Heart right ventricle (tissue), 16 donors: ENCODE results near the gene KLKB1. TPM values are rescaled to one million over a fixed set of nuclear protein-coding genes. Genes with fewer than 3 reads are reported as not detected.

ENCODE experiments used
- ATAC-seq, 8 donors: fragments of 200-7000 bp; cut with Tn5 transposase; one replicate each; pipeline ENCODE4 v1.9.1; 2020; ENCODE audit warnings: mild to moderate bottlenecking in 8 of 8, moderate library complexity in 8 of 8, moderate number of reproducible peaks in 1 of 8
- DNase-seq, 2 donors: peaks; one replicate each; pipeline ENCODE4 v3.0.0-alpha.2; 2020
- H3K27ac ChIP-seq, 10 donors: fragments of 200-600 bp; sonication (generic) in 2 of 10; one replicate each; pipeline versions ENCODE4 v1.5.0 to v1.8.0; 2020 to 2022; ENCODE audit warnings: mild to moderate bottlenecking in 3 of 10
- H3K27me3 ChIP-seq, 7 donors: fragments of 200-600 bp; one replicate each; pipeline ENCODE4 v1.8.0; 2021 to 2022; ENCODE audit warnings: mild to moderate bottlenecking in 2 of 7
- H3K36me3 ChIP-seq, 9 donors: fragments of 200-600 bp; sonication (generic) in 1 of 9; one replicate each; pipeline versions ENCODE4 v1.5.0 to v1.8.0; 2020 to 2022; ENCODE audit warnings: mild to moderate bottlenecking in 2 of 9
- H3K4me1 ChIP-seq, 9 donors: fragments of 200-600 bp; sonication (generic) in 1 of 9; one replicate each; pipeline versions ENCODE4 v1.5.0 to v1.8.0; 2020 to 2022; ENCODE audit warnings: mild to moderate bottlenecking in 4 of 9
- H3K4me3 ChIP-seq, 10 donors: fragments of 200-600 bp; sonication (generic) in 2 of 10; one replicate each; pipeline versions ENCODE4 v1.5.0 to v1.8.0; 2020 to 2022; ENCODE audit warnings: mild to moderate bottlenecking in 7 of 10, moderate library complexity in 2 of 10
- H3K9me3 ChIP-seq, 11 donors: fragments of 200-600 bp in 10 of 11; sonication (generic) in 2 of 11; one replicate each; pipeline versions ENCODE4 v1.5.0 to v1.8.0; 2013 to 2022; ENCODE audit warnings: mild to moderate bottlenecking in 2 of 11, control low read depth in 1 of 11, moderate library complexity in 1 of 11
- WGBS, 2 donors: extraction: QIAGEN DNeasy Blood & Tissue Kit; methylation state at CpG; one replicate each; pipeline ENCODE4 v1.1.7; 2013; ENCODE audit warnings: inconsistent platforms in 1 of 2; 5-methylcytosine and 5-hydroxymethylcytosine counted together
- intact Hi-C, 10 donors: fragments of 100-400 bp; cut with DNase I; formaldehyde crosslinking; loops; one replicate each; pipeline versions ENCODE4 v1.11.1 to v1.14.2; 2022
- polyA plus RNA-seq, 2 donors: library from polyadenylated mRNA; stranded (reverse); fragments of 200-250 nt; gene quantifications; one replicate each; pipeline ENCODE4 v1.2.3, GENCODE V29; 2013
- total RNA-seq, 10 donors: library from RNA; stranded (reverse); fragmentation: NEBNext Ultra II Directional in 3 of 10; extraction: Animal tissue kit (Norgen Biotek cat#: 25700) in 3 of 10; gene quantifications; one replicate each; pipeline versions ENCODE4 v1.2.1 to v1.2.4, GENCODE V29; 2021 to 2023
- TF ChIP-seq, protein P1 (sequence below), 9 donors: fragments of 200-600 bp; sonication (generic) in 2 of 9; IDR thresholded peaks; one replicate each; pipeline versions ENCODE4 v1.5.0 to v1.8.0; 2021 to 2022; ENCODE audit warnings: antibody characterized with exemption in 9 of 9, mild to moderate bottlenecking in 5 of 9, moderate library complexity in 1 of 9
- donor health status: Arrhythmogenic right ventricular cardiomyopathy.
- donor health status: ischemic (EF 13 %, LVEDD 7.1; RV severe dilation, severe dysfunction).
- donor health status: healthy with polysubstance abuse.
- donor health status: DM: no; HTN: yes; CAD: no.
- donor health status: DM: no; HTN: no; CAD: no.
- donor health status: ischemic (EF 25% LVEDD 6.9; RV normal size, moderate dysfunction).
- donor health status: ischemic (EF 25% LVEDD 5.7; RV mildly dilated, moderate dysfunction).
- donor health status: healthy.
- donor health status: DM: yes; HTN: yes; CAD: no.
- donor health status: Ischemic cardiomyopathy.
- donor health status: ischemic (EF 35%, LVEDD 5.7; RV mildly dilated, moderate dysfunction).
- donor health status: nonischemic (EF 11% LVEDD 7.7; RV severe dilation, severe dysfunction).
- donor health status: DM: yes; HTN: yes; CAD: no.
- donor health status: PGD.
- donor health status: ischemic (EF 29% LVEDD 5.4; RV normal size, mild dysfunction).
- donor health status: nonischemic (EF 23%, LVEDD 6.1; RV moderate dilation, normal function).

The KLKB1 gene
- total and polyA plus RNA-seq, 12 donors, result 0.23 to 3.7 (median 1.1) TPM

DNA sequence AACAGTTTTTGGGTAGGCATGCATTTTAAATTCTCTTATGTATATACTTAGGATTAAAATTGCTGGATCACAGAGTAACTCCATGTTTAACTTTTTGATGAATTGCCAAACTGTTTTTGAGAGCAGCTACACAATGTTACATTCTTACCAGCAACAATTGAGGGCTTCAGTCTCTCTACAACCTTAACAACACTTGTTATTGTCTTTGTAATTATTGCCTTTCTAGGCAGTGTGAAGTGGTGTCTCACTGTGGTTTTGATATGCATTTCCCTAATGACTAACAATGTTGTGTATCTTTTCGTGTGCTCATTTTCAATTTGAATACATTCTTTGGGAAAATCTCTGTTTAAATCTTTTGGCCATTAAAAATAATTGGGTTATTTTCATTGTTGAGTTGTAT lies 21.3 kb downstream of the KLKB1 start:
- no peaks in the 10 kb centered on the region for H3K9me3 ChIP-seq
- no peaks in the 10 kb centered on the region for H3K27me3 ChIP-seq

DNA sequence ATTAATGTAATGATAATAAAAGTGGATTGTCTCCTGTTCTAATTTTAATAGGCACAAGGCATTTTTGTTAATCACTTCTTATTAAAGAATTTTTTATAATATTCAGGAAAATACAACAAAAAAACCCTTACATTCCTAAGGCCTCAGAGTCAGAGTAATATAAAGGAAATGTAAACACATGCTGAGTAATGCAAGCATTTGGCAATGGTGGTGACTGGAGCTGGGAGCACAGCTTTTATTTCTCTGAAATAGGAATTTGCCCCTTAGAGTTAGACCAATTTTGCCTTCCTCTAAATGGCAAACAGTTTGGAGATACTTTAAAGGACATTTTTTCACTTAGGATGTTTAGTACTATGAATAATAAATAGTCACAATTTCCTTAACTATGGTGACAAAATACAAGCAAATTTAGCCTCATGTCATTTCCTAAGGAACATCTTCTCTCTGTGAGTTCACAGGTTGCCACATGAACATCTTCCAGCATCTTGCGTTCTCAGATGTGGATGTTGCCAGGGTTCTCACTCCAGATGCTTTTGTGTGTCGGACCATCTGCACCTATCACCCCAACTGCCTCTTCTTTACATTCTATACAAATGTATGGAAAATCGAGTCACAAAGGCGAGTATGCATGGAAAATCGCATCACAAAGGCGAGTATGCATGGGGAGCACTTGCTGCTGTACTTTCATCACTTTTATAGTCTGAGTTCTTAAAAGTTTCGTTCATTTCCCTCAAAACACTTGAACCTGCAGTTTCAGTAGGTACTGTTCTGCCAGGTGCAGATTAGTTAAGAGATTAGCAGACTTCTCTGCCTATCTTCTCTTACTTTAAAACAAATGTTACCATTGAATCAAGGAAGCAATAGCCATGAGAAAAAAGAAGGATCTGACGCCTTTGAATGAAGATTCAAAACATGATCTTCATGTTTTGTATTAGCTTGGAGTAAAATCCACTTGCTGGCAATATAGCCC lies 22.8 kb downstream of the KLKB1 start:
- H3K9me3 ChIP-seq, result no peaks in the 10 kb centered on the region
- no peak for ATAC-seq

More for the DNA sequence above, 21.3 kb downstream of the KLKB1 start:
- intact Hi-C loops, result no loop called here
- H3K4me1 ChIP-seq, result no peaks in the 10 kb centered on the region
- 73 to 79% methylated on average over 1 of the region's 1 CpG for WGBS, 2 donors
- TF ChIP-seq, protein P1, sequence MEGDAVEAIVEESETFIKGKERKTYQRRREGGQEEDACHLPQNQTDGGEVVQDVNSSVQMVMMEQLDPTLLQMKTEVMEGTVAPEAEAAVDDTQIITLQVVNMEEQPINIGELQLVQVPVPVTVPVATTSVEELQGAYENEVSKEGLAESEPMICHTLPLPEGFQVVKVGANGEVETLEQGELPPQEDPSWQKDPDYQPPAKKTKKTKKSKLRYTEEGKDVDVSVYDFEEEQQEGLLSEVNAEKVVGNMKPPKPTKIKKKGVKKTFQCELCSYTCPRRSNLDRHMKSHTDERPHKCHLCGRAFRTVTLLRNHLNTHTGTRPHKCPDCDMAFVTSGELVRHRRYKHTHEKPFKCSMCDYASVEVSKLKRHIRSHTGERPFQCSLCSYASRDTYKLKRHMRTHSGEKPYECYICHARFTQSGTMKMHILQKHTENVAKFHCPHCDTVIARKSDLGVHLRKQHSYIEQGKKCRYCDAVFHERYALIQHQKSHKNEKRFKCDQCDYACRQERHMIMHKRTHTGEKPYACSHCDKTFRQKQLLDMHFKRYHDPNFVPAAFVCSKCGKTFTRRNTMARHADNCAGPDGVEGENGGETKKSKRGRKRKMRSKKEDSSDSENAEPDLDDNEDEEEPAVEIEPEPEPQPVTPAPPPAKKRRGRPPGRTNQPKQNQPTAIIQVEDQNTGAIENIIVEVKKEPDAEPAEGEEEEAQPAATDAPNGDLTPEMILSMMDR (IDR thresholded peaks at IDR 0.05), result no peak
- ATAC-seq (no peak), DNase-seq (no peak)
- H3K27ac ChIP-seq, result no peak overlapping the region
- H3K36me3 ChIP-seq, result peaks cover 0 to 23% (median 0%) of the 10 kb centered on the region in 9 donors
- no peak overlapping the region for H3K4me3 ChIP-seq

DNA sequence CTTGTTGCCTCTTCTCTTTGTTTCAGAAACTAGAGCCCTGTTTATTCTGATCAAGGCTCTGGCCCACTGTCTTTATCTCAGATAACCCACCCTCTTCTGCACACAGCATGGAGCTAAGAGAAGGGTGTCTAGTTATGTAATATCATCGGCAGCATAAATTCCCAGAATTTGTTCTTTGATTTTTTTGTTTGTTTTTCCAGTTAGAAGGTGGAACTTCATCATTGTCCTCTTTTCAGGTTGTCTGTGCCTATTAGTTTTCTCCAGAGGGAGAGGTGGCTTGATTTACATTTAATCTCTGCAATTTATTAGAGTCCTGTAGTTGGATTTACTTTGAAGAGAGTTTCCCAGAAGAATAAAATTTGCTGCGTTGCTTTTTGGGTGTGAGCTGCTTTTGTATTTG lies 23.5 kb downstream of the KLKB1 start:
- H3K36me3 ChIP-seq, result peaks cover 0 to 39% (median 0%) of the 10 kb centered on the region in 9 donors
- TF ChIP-seq, protein P1 (IDR thresholded peaks at IDR 0.05), result no peak
- DNase-seq (no peak), ATAC-seq (no peak)
- intact Hi-C loops, result no loop called here
- 52 to 54% methylated on average over 2 of the region's 2 CpGs for WGBS, 2 donors
- H3K27me3 ChIP-seq, result no peaks in the 10 kb centered on the region
- H3K4me1 ChIP-seq, result no peaks in the 10 kb centered on the region
- H3K27ac ChIP-seq, result no peak overlapping the region
- no peaks in the 10 kb centered on the region for H3K9me3 ChIP-seq
- no peak overlapping the region for H3K4me3 ChIP-seq

More for the DNA sequence above, 22.8 kb downstream of the KLKB1 start:
- no peaks in the 10 kb centered on the region for H3K27me3 ChIP-seq
- no peak overlapping the region for H3K4me3 ChIP-seq
- no peak for DNase-seq
- H3K4me1 ChIP-seq, result no peaks in the 10 kb centered on the region
- peaks cover 0 to 32% (median 0%) of the 10 kb centered on the region in 9 donors for H3K36me3 ChIP-seq
- intact Hi-C loops, result no loop called here
- 59 to 60% methylated on average over 8 of the region's 8 CpGs for WGBS, 2 donors
- no peak overlapping the region for H3K27ac ChIP-seq
- TF ChIP-seq, protein P1 (IDR thresholded peaks at IDR 0.05), result no peak

DNA sequence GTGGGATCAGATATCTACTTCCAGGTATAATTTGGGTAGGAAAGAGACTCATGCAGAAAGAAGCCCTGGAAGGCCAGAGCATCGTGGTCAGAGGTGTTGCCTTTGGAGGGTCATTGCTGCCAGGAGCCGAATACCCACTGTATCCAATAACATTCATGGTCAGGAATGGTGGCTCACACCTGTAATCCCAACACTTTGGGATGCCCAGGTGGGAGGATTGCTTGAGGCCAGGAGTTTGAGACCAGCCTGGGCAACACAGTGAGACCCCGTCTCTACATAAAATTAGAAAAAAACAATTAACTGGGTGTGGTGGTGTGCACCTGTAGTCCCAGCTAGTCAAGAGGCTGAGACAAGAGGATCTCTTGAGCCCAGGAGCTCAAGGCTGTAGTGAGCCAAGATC lies 27.8 kb downstream of the KLKB1 start:
- Histone ChIP-seq H3K4me3 (no peak overlapping the region), H3K27ac (no peak overlapping the region), H3K27me3 (no peaks in the 10 kb centered on the region), H3K36me3 (peaks cover 0 to 68% (median 0%) of the 10 kb centered on the region in 9 donors), H3K9me3 (no peaks in the 10 kb centered on the region), H3K4me1 (no peaks in the 10 kb centered on the region)
- TF ChIP-seq, protein P1 (IDR thresholded peaks at IDR 0.05), result no peak
- intact Hi-C loops, result no loop called here
- DNase-seq (no peak), ATAC-seq (no peak)
- 87 to 90% methylated on average over 3 of the region's 3 CpGs for WGBS, 2 donors
